BLaER1 treated with 17β-estradiol and CSF1 and Interleukin-3, amounts not matched to agents 10 nM and 100 nM (cell line): Measurements from ENCODE around the gene ILDR1.

ENCODE experiments used
- H3K27ac ChIP-seq, 11 experiments: shearing (Covaris generic); formaldehyde crosslinking; 2 replicates each; pipeline ENCODE4 v1.8.1; 2022
- H3K27me3 ChIP-seq, 11 experiments: shearing (Covaris generic); formaldehyde crosslinking; 2 replicates each; pipeline ENCODE4 v1.8.1; 2022
- H3K36me3 ChIP-seq, 11 experiments: shearing (Covaris generic); formaldehyde crosslinking; 2 replicates each; pipeline ENCODE4 v1.8.1; 2022
- H3K4me1 ChIP-seq, 10 experiments: shearing (Covaris generic); formaldehyde crosslinking; 2 replicates each; pipeline ENCODE4 v1.8.1; 2022
- H3K4me2 ChIP-seq, 11 experiments: shearing (Covaris generic); formaldehyde crosslinking; 2 replicates each; pipeline ENCODE4 v1.8.1; 2022
- H3K4me3 ChIP-seq, 10 experiments: shearing (Covaris generic); formaldehyde crosslinking; 2 replicates each; pipeline ENCODE4 v1.8.1; 2022
- H3K9ac ChIP-seq, 11 experiments: shearing (Covaris generic); formaldehyde crosslinking; 2 replicates each; pipeline ENCODE4 v1.8.1; 2022
- H3K9me3 ChIP-seq, 11 experiments: shearing (Covaris generic); formaldehyde crosslinking; replicated peaks in 1 of 11; 2 replicates each; pipeline ENCODE4 v1.8.1; 2022
- H4K20me1 ChIP-seq, 11 experiments: shearing (Covaris generic); formaldehyde crosslinking; 2 replicates each; pipeline ENCODE4 v1.8.1; 2022
- Cebpa-rat ChIP-seq, 11 experiments: shearing (Covaris generic); IDR thresholded peaks; 2 replicates each; pipeline ENCODE4 v1.8.1; 2022

ILDR1 gene

GRCh38 chr3:122012821-122013220, 9.2 kb downstream of the ILDR1 start:
- peaks cover 0 to 25% (median 0%) of the 10 kb centered on the region in 10 experiments; a peak in 4 of 20 replicates for H3K4me1 ChIP-seq
- H3K27ac ChIP-seq, result no peak overlapping the region
- no peak overlapping the region; a peak in 1 of 22 replicates for H3K9ac ChIP-seq
- no peaks in the 10 kb centered on the region for H4K20me1 ChIP-seq
- TF ChIP-seq Cebpa-rat (IDR thresholded peaks at IDR 0.05), result no peak
- no peaks in the 10 kb centered on the region for H3K27me3 ChIP-seq
- H3K36me3 ChIP-seq, result no peaks in the 10 kb centered on the region
- peaks cover 0 to 25% (median 17%) of the 10 kb centered on the region in 11 experiments; a peak in 14 of 22 replicates for H3K9me3 ChIP-seq
- no peak overlapping the region for H3K4me3 ChIP-seq
- H3K4me2 ChIP-seq, result peak overlapping the region in 2 of 11 experiments; percentile 2 to 66; a peak in 2 of 22 replicates

GRCh38 chr3:122011396-122011795, 10.7 kb downstream of the ILDR1 start:
- peaks cover 0 to 18% (median 10%) of the 10 kb centered on the region in 11 experiments; a peak in 13 of 22 replicates for H3K9me3 ChIP-seq
- no peak overlapping the region for H3K27ac ChIP-seq
- H3K4me2 ChIP-seq, result no peak overlapping the region
- no peak for TF ChIP-seq Cebpa-rat (IDR thresholded peaks at IDR 0.05)
- no peak overlapping the region for H3K4me3 ChIP-seq
- no peaks in the 10 kb centered on the region for H3K27me3 ChIP-seq
- peaks cover 0 to 25% (median 0%) of the 10 kb centered on the region in 10 experiments; a peak in 5 of 20 replicates for H3K4me1 ChIP-seq
- H3K9ac ChIP-seq, result no peak overlapping the region
- H3K36me3 ChIP-seq, result no peaks in the 10 kb centered on the region
- no peaks in the 10 kb centered on the region for H4K20me1 ChIP-seq

- H3K27me3 ChIP-seq, result no peaks in the 10 kb centered on the region
- peaks cover 0 to 34% (median under 1%) of the 10 kb centered on the region in 10 experiments; a peak in 11 of 20 replicates for H3K4me1 ChIP-seq
- H3K9me3 ChIP-seq, result peaks cover 0 to 9% (median 3%) of the 10 kb centered on the region in 11 experiments; a peak in 11 of 22 replicates
- no peak overlapping the region for H3K9ac ChIP-seq
- peak overlapping the region in 1 of 11 experiments; percentile 38; a peak in 1 of 22 replicates for H3K4me2 ChIP-seq
- H3K4me3 ChIP-seq, result no peak overlapping the region
- no peaks in the 10 kb centered on the region for H3K36me3 ChIP-seq
- H3K27ac ChIP-seq, result no peak overlapping the region
- TF ChIP-seq Cebpa-rat (IDR thresholded peaks at IDR 0.05), result no peak
- H4K20me1 ChIP-seq, result no peaks in the 10 kb centered on the region
Measured at GRCh38 chr3:122010506-122010905, 11.5 kb downstream of the ILDR1 start.

GRCh38 chr3:122008166-122008565, 13.9 kb downstream of the ILDR1 start:
- H3K36me3 ChIP-seq, result no peaks in the 10 kb centered on the region
- H3K27ac ChIP-seq, result no peak overlapping the region
- no peak overlapping the region for H3K9ac ChIP-seq
- peaks cover 18 to 57% (median 24%) of the 10 kb centered on the region in 10 experiments for H3K4me1 ChIP-seq
- TF ChIP-seq Cebpa-rat (IDR thresholded peaks at IDR 0.05), result no peak
- no peaks in the 10 kb centered on the region for H4K20me1 ChIP-seq
- H3K27me3 ChIP-seq, result no peaks in the 10 kb centered on the region
- H3K4me3 ChIP-seq, result no peak overlapping the region
- 0 out of 22 replicates have a peak, but pooled peaks cover 0 to 6% (median 0%) of the 10 kb centered on the region in 11 experiments for H3K9me3 ChIP-seq
- no peak overlapping the region for H3K4me2 ChIP-seq

- H3K27me3 ChIP-seq, result no peaks in the 10 kb centered on the region
- no peak overlapping the region for H3K9ac ChIP-seq
- peak overlapping the region in 3 of 11 experiments; percentile 83 to 93 (median 87); a peak in 6 of 22 replicates for H3K4me2 ChIP-seq
- no peak overlapping the region for H3K4me3 ChIP-seq
- peaks cover 37 to 61% (median 42%) of the 10 kb centered on the region in 10 experiments for H3K4me1 ChIP-seq
- no peak for TF ChIP-seq Cebpa-rat (IDR thresholded peaks at IDR 0.05)
- H3K36me3 ChIP-seq, result no peaks in the 10 kb centered on the region
- 0 out of 22 replicates have a peak, but pooled peaks cover 0 to 6% (median 0%) of the 10 kb centered on the region in 11 experiments for H3K9me3 ChIP-seq
- H3K27ac ChIP-seq, result peak overlapping the region in 5 of 11 experiments; percentile 14 to 95 (median 91); a peak in 6 of 22 replicates
- no peaks in the 10 kb centered on the region for H4K20me1 ChIP-seq
Measured at GRCh38 chr3:122006267-122006666, 15.8 kb downstream of the ILDR1 start.

DNA sequence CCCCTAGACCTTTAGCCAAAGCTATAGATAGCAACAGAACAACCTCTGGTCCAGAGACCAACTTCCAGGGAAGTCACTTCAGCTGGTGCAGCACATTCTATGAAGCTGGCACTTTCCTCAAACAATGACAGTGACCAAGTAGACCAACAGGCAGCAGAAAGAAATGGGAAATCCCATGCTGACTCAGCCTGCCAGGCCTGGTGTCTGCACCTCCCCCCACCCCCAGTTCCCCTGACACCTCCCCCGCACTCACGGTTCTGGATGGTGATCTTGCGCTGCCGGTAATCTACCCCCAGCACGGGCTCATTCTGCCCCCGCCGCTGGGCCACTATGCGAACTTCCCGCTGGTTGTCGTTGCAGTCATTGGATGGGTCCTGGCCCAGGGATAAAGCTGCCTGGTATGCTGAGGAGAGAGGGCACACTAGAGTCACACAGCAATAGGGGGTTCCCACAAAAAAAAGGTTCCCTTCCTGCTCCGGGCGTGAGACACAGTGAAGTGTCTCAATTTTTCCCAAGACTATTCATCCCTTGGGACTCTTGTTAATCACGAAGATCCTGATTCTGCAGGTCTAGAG, 17.0 kb downstream of the ILDR1 start:
- Histone ChIP-seq H3K27me3 (no peaks in the 10 kb centered on the region), H3K4me2 (peak overlapping the region; percentile 66 to 93 (median 87)), H4K20me1 (no peaks in the 10 kb centered on the region), H3K9ac (peak overlapping the region in 4 of 11 experiments; percentile 60 to 88 (median 72); a peak in 10 of 22 replicates), H3K36me3 (no peaks in the 10 kb centered on the region), H3K9me3 (0 out of 22 replicates have a peak, but pooled peaks cover 0 to 6% (median 0%) of the 10 kb centered on the region in 11 experiments), H3K4me3 (no peak overlapping the region; a peak in 1 of 20 replicates), H3K4me1 (peaks cover 49 to 72% (median 54%) of the 10 kb centered on the region in 10 experiments), H3K27ac (peak overlapping the region in 9 of 11 experiments; percentile 19 to 95 (median 91); a peak in 16 of 22 replicates)
- TF ChIP-seq Cebpa-rat (IDR thresholded peaks at IDR 0.05), result no peak

DNA sequence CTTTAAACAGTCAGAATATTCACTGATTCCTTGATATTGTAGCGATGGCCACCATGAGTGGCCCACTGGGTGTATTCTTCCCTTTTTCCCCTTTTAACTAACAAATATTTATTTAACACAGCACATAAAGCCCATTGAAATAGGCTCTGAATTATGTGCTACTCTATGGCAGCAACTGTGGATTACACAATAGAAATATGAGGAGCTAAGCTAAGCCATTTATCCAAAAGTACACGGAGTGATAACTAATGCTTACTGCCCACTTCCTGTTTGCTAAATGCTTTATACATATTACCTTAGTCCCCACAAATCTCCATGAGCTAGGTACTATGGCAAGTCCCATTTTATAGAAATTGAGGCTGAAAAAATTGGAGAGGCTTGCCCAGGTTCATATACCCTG, 17.9 kb downstream of the ILDR1 start:
- Histone ChIP-seq H4K20me1 (no peaks in the 10 kb centered on the region), H3K27ac (peak overlapping the region in 10 of 11 experiments; percentile 63 to 95 (median 90); a peak in 20 of 22 replicates), H3K9ac (peak overlapping the region in 5 of 11 experiments; percentile 64 to 88 (median 75); a peak in 9 of 22 replicates), H3K4me1 (peaks cover 59 to 75% (median 64%) of the 10 kb centered on the region in 10 experiments), H3K27me3 (no peaks in the 10 kb centered on the region), H3K4me3 (no peak overlapping the region), H3K4me2 (peak overlapping the region; percentile 66 to 93 (median 87)), H3K36me3 (no peaks in the 10 kb centered on the region), H3K9me3 (0 out of 22 replicates have a peak, but pooled peaks cover 0 to 6% (median 0%) of the 10 kb centered on the region in 11 experiments)
- 0 out of 22 replicates have a peak, but pooled peaks of 1 of the 11 experiments have one; percentile 8 for TF ChIP-seq Cebpa-rat (IDR thresholded peaks at IDR 0.05)

DNA sequence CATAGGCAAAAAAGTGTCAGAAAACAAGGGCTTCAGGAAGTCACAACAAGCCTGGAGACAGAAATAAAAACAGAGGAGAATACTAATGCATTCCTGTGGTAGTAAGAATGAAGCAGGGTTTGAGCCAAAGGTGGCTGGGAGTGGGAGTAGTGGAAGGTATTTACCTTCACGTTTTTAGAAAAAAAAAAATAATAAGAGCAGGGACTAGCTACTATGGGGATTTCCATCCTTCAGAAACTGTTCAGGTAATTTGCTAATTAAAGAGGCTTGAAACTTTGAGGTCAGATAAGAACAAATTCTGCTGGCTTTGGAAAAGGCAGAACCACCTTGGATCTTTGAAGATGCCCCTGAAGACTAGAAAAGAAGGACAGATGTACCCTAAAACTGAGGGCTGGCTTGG, 18.4 kb downstream of the ILDR1 start:
- peak overlapping the region in 2 of 10 experiments; percentile 4 to 36; a peak in 1 of 20 replicates for H3K4me3 ChIP-seq
- no peaks in the 10 kb centered on the region for H3K27me3 ChIP-seq
- no peaks in the 10 kb centered on the region for H3K36me3 ChIP-seq
- peak overlapping the region in 9 of 11 experiments; percentile 18 to 88 (median 64); a peak in 14 of 22 replicates for H3K9ac ChIP-seq
- H3K9me3 ChIP-seq, result 0 out of 22 replicates have a peak, but pooled peaks cover 0 to 6% (median 0%) of the 10 kb centered on the region in 11 experiments
- peak overlapping the region; percentile 28 to 95 (median 89); a peak in 21 of 22 replicates for H3K27ac ChIP-seq
- peak overlapping the region; percentile 66 to 93 (median 87) for H3K4me2 ChIP-seq
- H4K20me1 ChIP-seq, result no peaks in the 10 kb centered on the region
- no peak for TF ChIP-seq Cebpa-rat (IDR thresholded peaks at IDR 0.05)
- peaks cover 64 to 80% (median 69%) of the 10 kb centered on the region in 10 experiments for H3K4me1 ChIP-seq

GRCh38 chr3:122003112-122003511, 18.9 kb downstream of the ILDR1 start:
- H3K4me1 ChIP-seq, result peaks cover 69 to 85% (median 74%) of the 10 kb centered on the region in 10 experiments
- no peaks in the 10 kb centered on the region for H3K27me3 ChIP-seq
- H3K9ac ChIP-seq, result peak overlapping the region; percentile 16 to 88 (median 57); a peak in 19 of 22 replicates
- H3K27ac ChIP-seq, result peak overlapping the region; percentile 28 to 95 (median 89)
- H3K9me3 ChIP-seq, result 0 out of 22 replicates have a peak, but pooled peaks cover 0 to 6% (median 0%) of the 10 kb centered on the region in 11 experiments
- no peaks in the 10 kb centered on the region for H4K20me1 ChIP-seq
- H3K4me2 ChIP-seq, result peak overlapping the region; percentile 66 to 93 (median 87)
- H3K36me3 ChIP-seq, result no peaks in the 10 kb centered on the region
- peak overlapping the region in 9 of 10 experiments; percentile 6 to 55 (median 21); a peak in 11 of 20 replicates for H3K4me3 ChIP-seq
- TF ChIP-seq Cebpa-rat (IDR thresholded peaks at IDR 0.05), result peak in 4 of 11 experiments; percentile 19 to 49 (median 35); a peak in 3 of 22 replicates
